GM19397 (cell line): Measurements from ENCODE around the gene FSCN2.

Experiments
- ATAC-seq: cut with Tn5 transposase; IDR thresholded peaks from one replicate; pipeline ENCODE4 v1.9.1; 2021; ENCODE audit warnings: mild to moderate bottlenecking, moderate library complexity; ENCODE audit not compliant: unreplicated experiment

The FSCN2 gene

GRCh38 chr17:81489998-81490992 lies 37.9 kb upstream of the FSCN2 start:
- no peak for ATAC-seq

- ATAC-seq = no peak
Observed at GRCh38 chr17:81491181-81491581, 37.0 kb upstream of the FSCN2 start.

DNA sequence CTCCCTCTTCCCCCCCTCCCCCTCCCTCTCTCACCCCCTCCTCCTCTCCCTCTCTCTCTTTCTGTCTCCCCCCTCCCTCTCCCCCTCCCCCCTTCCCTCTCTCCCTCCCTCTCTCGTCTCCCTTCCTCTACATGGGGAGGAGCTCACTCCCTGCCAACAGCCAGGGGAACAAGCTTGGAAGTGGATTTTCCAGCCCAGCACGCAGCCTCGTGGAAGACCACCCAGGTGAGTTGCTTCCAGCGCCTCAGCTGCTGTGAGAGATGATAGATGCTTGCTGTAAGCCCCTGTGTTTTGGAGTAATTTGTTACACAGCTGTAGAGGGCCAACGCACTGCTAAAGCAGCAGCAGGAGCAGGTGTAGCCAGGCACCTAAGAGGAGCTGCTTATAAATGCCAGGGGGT lies 36.4 kb upstream of the FSCN2 start:
- ATAC-seq = no peak

- no peak for ATAC-seq
Observed at GRCh38 chr17:81492202-81492601, 36.0 kb upstream of the FSCN2 start.

DNA sequence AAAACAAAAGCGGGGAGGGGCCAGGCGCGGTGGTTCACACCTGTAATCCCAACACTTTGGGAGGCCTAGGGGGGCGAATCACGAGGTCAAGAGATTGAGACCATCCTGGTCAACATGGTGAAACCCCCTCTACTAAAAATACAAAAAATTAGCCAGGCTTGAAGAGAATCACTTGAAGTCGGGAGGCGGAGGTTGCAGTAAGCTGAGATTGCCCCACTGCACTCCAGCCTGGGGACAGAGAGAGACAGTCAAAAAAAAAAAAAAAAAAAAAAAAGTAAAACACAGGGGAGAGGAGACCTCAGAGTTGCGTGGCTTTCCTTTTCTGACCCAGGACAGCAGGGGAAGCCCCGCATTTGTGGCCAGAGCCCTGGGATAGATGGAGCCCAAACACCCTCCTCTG lies 35.5 kb upstream of the FSCN2 start:
- no peak for ATAC-seq

GRCh38 chr17:81493198-81494038 lies 34.8 kb upstream of the FSCN2 start:
- no peak for ATAC-seq

GRCh38 chr17:81494626-81495377 lies 33.4 kb upstream of the FSCN2 start:
- no peak for ATAC-seq

- no peak for ATAC-seq
Observed at GRCh38 chr17:81498953-81499600, 29.1 kb upstream of the FSCN2 start.

DNA sequence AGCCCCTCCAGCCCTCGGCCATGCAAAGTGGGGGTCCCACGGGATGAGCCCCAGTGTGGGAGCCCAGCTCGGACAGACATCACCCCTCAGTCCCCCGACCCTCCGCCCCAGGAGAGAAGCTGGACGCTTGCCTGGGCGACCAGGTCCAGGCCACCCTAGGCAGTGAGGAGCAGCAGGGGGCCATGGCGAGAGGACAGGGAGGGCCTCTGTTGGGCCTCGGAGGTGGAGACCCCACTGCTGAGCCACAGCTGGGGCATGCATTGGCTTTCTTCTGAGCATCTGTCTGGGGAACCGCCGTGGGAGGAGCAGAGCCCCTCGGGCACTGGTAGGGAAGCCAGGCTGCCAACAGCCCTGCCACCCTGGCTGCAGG lies 28.6 kb upstream of the FSCN2 start:
- no peak for ATAC-seq

DNA sequence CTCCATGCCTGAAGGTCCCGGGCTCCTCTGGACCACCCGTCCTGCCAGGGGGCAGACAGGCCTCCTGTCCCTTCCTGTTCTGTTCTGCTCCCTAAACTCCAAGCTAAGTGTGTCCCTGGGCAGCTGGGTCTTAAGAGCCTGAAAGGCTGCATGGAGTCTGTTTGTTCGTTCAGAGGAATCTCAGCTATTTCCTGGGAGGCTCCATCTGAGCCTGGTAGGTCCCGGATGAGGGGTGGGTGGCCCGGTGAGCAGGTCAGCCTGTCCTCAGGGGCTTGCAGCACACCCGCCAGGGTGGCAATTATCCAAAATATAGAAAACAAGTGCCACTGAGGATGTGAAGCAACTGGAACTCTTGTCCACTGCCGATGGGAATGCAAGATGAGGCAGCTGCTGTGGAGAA lies 28.1 kb upstream of the FSCN2 start:
- no peak for ATAC-seq

DNA sequence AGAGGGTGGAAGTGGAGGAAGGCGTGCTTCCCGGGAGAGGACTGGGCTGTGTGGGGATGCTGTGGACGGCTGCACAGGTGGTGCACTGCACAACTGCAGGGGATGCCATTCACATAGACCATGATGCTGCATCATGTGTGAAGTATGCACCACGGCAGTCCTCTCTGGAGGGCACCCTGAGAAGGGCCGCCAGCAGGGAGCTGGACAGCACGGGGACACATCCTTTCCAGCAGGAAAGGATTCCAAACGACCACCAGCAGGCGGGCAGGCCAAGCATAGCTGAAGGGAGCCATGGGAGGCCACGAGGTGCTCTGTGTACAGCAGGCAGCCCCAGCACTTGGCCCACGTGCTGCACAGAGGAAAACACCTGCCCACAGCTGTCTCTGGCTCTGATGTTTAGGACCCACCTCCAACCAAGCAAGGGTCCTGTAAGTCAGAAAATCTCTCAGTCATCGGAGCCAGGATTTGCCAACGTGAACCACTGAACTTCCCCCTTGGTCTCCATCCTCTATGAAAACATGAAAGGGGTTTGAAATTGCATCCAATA lies 25.6 kb upstream of the FSCN2 start:
- no peak for ATAC-seq

DNA sequence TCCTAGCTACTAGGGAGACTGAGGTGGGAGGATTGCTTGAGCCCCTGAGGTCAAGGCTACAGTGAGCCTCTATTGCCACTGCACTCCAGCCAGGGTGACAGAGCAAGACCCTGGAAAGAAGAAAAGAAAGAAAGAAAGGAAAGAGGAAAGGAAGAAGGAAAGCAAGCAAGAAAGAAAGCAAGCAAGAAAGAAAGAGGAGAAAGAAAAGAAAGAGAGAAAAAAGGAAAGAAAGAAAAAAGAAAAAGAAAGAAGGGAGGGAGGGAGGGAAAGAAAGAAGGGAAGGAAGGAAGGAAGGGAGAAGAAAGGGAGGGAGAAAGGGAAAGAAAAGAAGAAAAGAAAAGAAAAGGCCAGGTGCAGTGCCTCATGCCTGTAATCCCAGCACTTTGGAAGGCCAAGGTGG lies 24.6 kb upstream of the FSCN2 start:
- ATAC-seq = no peak

- no peak for ATAC-seq
Observed at GRCh38 chr17:81508639-81509206, 19.5 kb upstream of the FSCN2 start.

DNA sequence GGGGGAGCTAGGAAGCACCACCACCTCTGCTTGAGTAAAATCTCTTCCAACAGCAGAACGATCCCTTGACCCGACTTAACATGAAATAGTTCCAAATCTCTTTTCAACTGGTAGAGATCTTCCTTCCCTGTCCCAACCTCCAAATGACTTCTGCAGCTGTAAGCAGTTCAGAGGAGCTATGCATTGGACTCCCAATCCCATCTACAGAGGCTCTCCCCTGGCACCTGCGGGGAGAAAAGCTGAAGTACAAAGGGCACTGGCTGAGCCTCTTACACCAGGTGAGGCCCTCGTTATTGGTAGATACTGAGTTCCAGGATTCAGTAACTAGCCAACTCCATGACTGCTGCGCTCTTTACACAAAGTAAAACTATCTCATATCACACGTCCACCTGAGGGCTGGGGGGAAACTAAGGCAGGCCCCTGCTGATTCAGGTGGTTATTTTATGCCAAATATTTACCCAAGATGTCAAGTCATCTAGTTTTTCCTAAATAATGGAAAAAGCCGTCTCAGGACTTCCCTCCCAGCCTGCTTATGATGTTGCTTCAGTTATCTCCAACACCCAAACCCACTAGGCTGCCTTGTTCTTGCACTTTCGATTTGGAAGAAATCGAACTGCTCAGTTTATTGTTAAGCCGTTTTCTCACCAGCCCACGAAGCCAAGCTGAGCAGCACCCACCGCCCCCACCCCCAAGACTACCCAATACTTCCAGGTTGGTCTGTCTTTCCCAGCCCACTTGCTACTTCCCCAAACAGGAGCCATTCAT lies 18.8 kb upstream of the FSCN2 start:
- ATAC-seq = no peak

DNA sequence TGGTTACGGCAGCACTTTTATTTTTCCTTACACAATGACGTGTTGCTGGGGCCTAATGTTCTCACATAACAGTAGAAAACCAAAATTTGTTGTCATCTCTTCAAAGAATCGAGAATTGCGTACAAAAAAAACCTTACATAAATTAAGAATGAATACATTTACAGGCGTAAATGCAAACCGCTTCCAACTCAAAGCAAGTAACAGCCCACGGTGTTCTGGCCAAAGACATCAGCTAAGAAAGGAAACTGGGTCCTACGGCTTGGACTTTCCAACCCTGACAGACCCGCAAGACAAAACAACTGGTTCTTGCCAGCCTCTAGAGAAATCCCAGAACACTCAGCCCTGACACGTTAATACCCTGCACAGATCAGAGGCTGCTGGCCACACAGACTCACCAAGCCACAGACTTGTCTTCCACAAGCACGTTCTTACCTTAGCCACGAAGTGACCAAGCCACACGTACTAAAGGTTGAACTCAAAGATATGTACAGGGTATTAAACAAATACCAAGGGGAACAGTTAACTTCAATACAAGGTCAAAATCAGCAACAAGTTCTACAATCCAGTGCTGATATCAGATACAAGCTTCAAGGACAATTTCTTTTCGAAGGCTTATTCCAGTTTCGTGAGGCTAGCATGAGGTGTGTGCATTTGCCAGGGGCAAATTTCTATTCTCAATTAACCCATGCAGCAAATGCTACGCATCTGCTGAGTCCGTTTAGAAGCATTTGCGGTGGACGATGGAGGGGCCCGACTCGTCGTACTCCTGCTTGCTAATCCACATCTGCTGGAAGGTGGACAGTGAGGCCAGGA lies 18.0 kb upstream of the FSCN2 start:
- no peak for ATAC-seq

DNA sequence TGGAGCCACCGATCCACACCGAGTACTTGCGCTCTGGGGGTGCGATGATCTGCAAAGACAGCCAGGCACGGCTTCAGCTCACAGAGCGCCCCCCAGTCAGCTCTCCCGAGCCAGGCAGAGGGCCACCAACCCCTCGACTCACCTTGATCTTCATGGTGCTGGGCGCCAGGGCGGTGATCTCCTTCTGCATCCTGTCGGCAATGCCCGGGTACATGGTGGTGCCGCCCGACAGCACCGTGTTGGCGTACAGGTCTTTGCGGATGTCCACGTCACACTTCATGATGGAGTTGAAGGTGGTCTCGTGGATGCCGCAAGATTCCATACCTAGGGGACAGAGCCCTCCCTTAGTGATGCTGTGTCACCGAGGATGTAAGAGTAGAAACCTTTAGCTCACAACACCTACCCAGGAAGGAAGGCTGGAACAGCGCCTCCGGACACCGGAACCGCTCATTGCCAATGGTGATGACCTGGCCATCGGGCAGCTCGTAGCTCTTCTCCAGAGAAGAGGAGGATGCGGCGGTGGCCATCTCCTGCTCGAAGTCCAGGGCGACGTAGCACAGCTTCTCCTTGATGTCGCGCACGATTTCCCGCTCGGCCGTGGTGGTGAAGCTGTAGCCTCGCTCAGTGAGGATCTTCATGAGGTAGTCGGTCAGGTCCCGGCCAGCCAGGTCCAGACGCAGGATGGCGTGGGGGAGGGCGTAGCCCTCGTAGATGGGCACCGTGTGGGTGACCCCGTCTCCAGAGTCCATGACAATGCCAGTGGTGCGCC lies 17.2 kb upstream of the FSCN2 start:
- no peak for ATAC-seq

DNA sequence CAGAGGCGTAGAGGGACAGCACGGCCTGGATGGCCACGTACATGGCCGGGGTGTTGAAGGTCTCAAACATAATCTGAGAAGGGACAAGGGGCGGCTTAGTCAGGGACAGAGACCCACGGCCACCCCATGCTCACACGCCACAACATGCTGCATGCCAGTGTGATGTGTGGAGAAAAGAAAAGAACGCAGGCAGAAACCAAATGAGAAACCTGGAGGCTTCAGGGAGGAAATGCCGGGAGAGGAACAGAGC lies 16.7 kb upstream of the FSCN2 start:
- no peak for ATAC-seq
